ENCODE results near the gene ZNF776.
"Not testable (repeated sequence)": the region's sequence is repeated elsewhere in the genome, so short reads cannot be mapped to it uniquely, and the experiment has no call there.

GRCh38 chr19:57738770-57739169, 7.8 kb upstream of the ZNF776 start:
- TF ChIP-seq POLR2AphosphoS5, CTCF (IDR thresholded peaks at IDR 0.05): not testable (repeated sequence)

Measured in transverse colon (tissue), 4 donors.